C4-2B (cell line): Measurements from ENCODE around the gene HDAC7.

Source experiments
- H3K27ac ChIP-seq: fragments of 450-650 bp; 2 replicates; pipeline ENCODE4 v1.5.1; 2017
- CTCF ChIP-seq: fragments of 450-650 bp; conservative IDR thresholded peaks from 2 replicates; pipeline ENCODE4 v1.5.1; 2017; ENCODE audit warnings: mild to moderate bottlenecking
- ZFX ChIP-seq: fragments of 450-650 bp; IDR thresholded peaks from 2 replicates; pipeline ENCODE4 v1.6.1; 2017

The HDAC7 gene

GRCh38 chr12:47778881-47779280, 40.8 kb downstream of the HDAC7 start:
- TF ChIP-seq CTCF: no peak
- no peak for TF ChIP-seq ZFX
- no peak overlapping the region for H3K27ac ChIP-seq

- TF ChIP-seq CTCF (no peak), ZFX (no peak)
- no peak overlapping the region for H3K27ac ChIP-seq
Observed at GRCh38 chr12:47777741-47778558, 41.8 kb downstream of the HDAC7 start.

GRCh38 chr12:47777151-47777550, 42.6 kb downstream of the HDAC7 start:
- TF ChIP-seq CTCF (no peak), ZFX (no peak)
- no peak overlapping the region; the same call in 1 of the 2 replicates for H3K27ac ChIP-seq

GRCh38 chr12:47776471-47777143, 43.1 kb downstream of the HDAC7 start:
- H3K27ac ChIP-seq: peak overlapping the region; percentile 1; the same call in 1 of the 2 replicates
- TF ChIP-seq CTCF (no peak), ZFX (no peak)

GRCh38 chr12:47775100-47775911, 44.4 kb downstream of the HDAC7 start:
- TF ChIP-seq CTCF (no peak), ZFX (no peak)
- peak overlapping the region; percentile 1; the same call in 1 of the 2 replicates for H3K27ac ChIP-seq

GRCh38 chr12:47774663-47775062, 45.0 kb downstream of the HDAC7 start:
- no peak overlapping the region; the same call in 1 of the 2 replicates for H3K27ac ChIP-seq
- TF ChIP-seq ZFX (no peak), CTCF (no peak)
